Esophagus (tissue), 2 donors: ENCODE data around the gene RANBP17. TPM values are rescaled to one million over a fixed set of nuclear protein-coding genes. Genes with fewer than 3 reads are reported as not detected.

Experiments used
- H3K27ac ChIP-seq, 2 donors: one replicate each; pipeline ENCODE4 v1.5.1; 2013; ENCODE audit warnings: low read depth in 2 of 2, mild to moderate bottlenecking in 2 of 2, inconsistent platforms in 1 of 2, low read length in 1 of 2, moderate library complexity in 1 of 2
- H3K27me3 ChIP-seq, 2 donors: one replicate each; pipeline ENCODE4 v1.6.1; 2013; ENCODE audit warnings: low read length in 2 of 2, control low read depth in 1 of 2, mild to moderate bottlenecking in 1 of 2; ENCODE audit not compliant: insufficient read depth in 2 of 2, control insufficient read depth in 1 of 2
- H3K36me3 ChIP-seq, 2 donors: one replicate each; pipeline ENCODE4 v1.6.1; 2013; ENCODE audit warnings: low read length in 1 of 2; ENCODE audit not compliant: control insufficient read depth in 2 of 2, insufficient read depth in 2 of 2
- H3K4me1 ChIP-seq, 2 donors: one replicate each; pipeline ENCODE4 v1.6.1; 2013; ENCODE audit warnings: low read length in 1 of 2; ENCODE audit not compliant: control insufficient read depth in 2 of 2, insufficient read depth in 2 of 2
- H3K4me3 ChIP-seq, 2 donors: one replicate each; pipeline ENCODE4 v1.5.1; 2013; ENCODE audit warnings: low read length in 2 of 2, mild to moderate bottlenecking in 2 of 2, low read depth in 1 of 2, moderate library complexity in 1 of 2
- H3K9me3 ChIP-seq, 2 donors: one replicate each; pipeline ENCODE4 v1.6.1; 2013; ENCODE audit warnings: mild to moderate bottlenecking in 2 of 2, low read depth in 1 of 2, low read length in 1 of 2, moderate library complexity in 1 of 2; ENCODE audit not compliant: control insufficient read depth in 2 of 2, insufficient read depth in 1 of 2
- WGBS, 2 donors: extraction: QIAGEN DNeasy Blood & Tissue Kit; methylation state at CpG; one replicate each; pipeline ENCODE4 v1.1.7; 2013; 5-methylcytosine and 5-hydroxymethylcytosine counted together
- polyA plus RNA-seq, 2 donors: library from polyadenylated mRNA; stranded (reverse); fragments of 200-250 nt; gene quantifications; one replicate each; pipeline ENCODE4 v1.2.3, GENCODE V29; 2013
- donor health status: healthy with polysubstance abuse.
- donor health status: Bipolar disorder and iron deficiency.

RANBP17 gene
- polyA plus RNA-seq, 2 donors: 0.26 to 0.32 TPM

GRCh38 chr5:171299228-171299627 lies 437.4 kb downstream of the RANBP17 start:
- Histone ChIP-seq H3K27me3 (peaks cover 0 to 2% of the 10 kb centered on the region in 2 donors), H3K27ac (no peak overlapping the region), H3K4me3 (no peak overlapping the region), H3K36me3 (no peaks in the 10 kb centered on the region), H3K4me1 (no peaks in the 10 kb centered on the region), H3K9me3 (no peaks in the 10 kb centered on the region)
- WGBS, 2 donors: 82 to 84% methylated on average over 4 of the region's 4 CpGs

GRCh38 chr5:171299851-171300250 lies 438.0 kb downstream of the RANBP17 start:
- H3K9me3 ChIP-seq: no peaks in the 10 kb centered on the region
- H3K4me3 ChIP-seq: no peak overlapping the region
- H3K27me3 ChIP-seq: peaks cover 0 to 7% of the 10 kb centered on the region in 2 donors
- no peaks in the 10 kb centered on the region for H3K36me3 ChIP-seq
- no peaks in the 10 kb centered on the region for H3K4me1 ChIP-seq
- 88% methylated on average over 2 of the region's 2 CpGs for WGBS, 2 donors
- H3K27ac ChIP-seq: no peak overlapping the region

- no peak overlapping the region for H3K27ac ChIP-seq
- H3K27me3 ChIP-seq: peaks cover 1 to 7% of the 10 kb centered on the region in 2 donors
- H3K4me1 ChIP-seq: no peaks in the 10 kb centered on the region
- H3K4me3 ChIP-seq: no peak overlapping the region
- H3K36me3 ChIP-seq: no peaks in the 10 kb centered on the region
- whole genome bisulfite sequencing, 2 donors: 90 to 92% methylated on average over 7 of the region's 7 CpGs
- H3K9me3 ChIP-seq: no peaks in the 10 kb centered on the region
Measured at GRCh38 chr5:171300358-171300757, 438.5 kb downstream of the RANBP17 start.

GRCh38 chr5:171306166-171306565 lies 444.3 kb downstream of the RANBP17 start:
- 22 to 26% methylated on average over 6 of the region's 6 CpGs for WGBS, 2 donors
- peaks cover 7 to 13% of the 10 kb centered on the region in 2 donors for H3K4me1 ChIP-seq
- peaks cover 7 to 49% of the 10 kb centered on the region in 2 donors for H3K27me3 ChIP-seq
- no peaks in the 10 kb centered on the region for H3K36me3 ChIP-seq
- H3K27ac ChIP-seq: no peak overlapping the region
- H3K9me3 ChIP-seq: peaks cover 0 to 13% of the 10 kb centered on the region in 2 donors
- H3K4me3 ChIP-seq: no peak overlapping the region

GRCh38 chr5:171306781-171307591 lies 445.2 kb downstream of the RANBP17 start:
- peaks cover 7 to 53% of the 10 kb centered on the region in 2 donors for H3K27me3 ChIP-seq
- H3K36me3 ChIP-seq: no peaks in the 10 kb centered on the region
- H3K9me3 ChIP-seq: peaks cover 0 to 13% of the 10 kb centered on the region in 2 donors
- H3K4me3 ChIP-seq: no peak overlapping the region
- peaks cover 13 to 16% of the 10 kb centered on the region in 2 donors for H3K4me1 ChIP-seq
- WGBS, 2 donors: 26 to 27% methylated on average over 10 of the region's 10 CpGs
- H3K27ac ChIP-seq: no peak overlapping the region

- Histone ChIP-seq H3K27me3 (peaks cover 7 to 61% of the 10 kb centered on the region in 2 donors), H3K27ac (no peak overlapping the region), H3K9me3 (peaks cover 0 to 16% of the 10 kb centered on the region in 2 donors), H3K4me1 (peaks cover 13 to 23% of the 10 kb centered on the region in 2 donors), H3K36me3 (no peaks in the 10 kb centered on the region), H3K4me3 (no peak overlapping the region)
- 22 to 26% methylated on average over 42 of the region's 42 CpGs for WGBS, 2 donors
Measured at GRCh38 chr5:171307789-171308452, 446.1 kb downstream of the RANBP17 start.

GRCh38 chr5:171308453-171309275 lies 446.8 kb downstream of the RANBP17 start, which contains the start of gene TLX3:
Gene TLX3 (plus strand): TSS chr5:171309248. CDS start chr5:171309366, 118 bp downstream.
- 12 to 13% methylated on average over 73 of the region's 73 CpGs for WGBS, 2 donors
- Histone ChIP-seq H3K4me3 (peak within 1 kb of the TSS in 1 of 2 donors; percentile 7), H3K27ac (no peak within 1 kb of the TSS), H3K4me1 (peaks cover 15 to 25% of the 10 kb centered on the region in 2 donors), H3K9me3 (peaks cover 0 to 16% of the 10 kb centered on the region in 2 donors), H3K27me3 (peaks cover 7 to 65% of the 10 kb centered on the region in 2 donors), H3K36me3 (no peaks in the 10 kb centered on the region)

GRCh38 chr5:171309276-171310211 lies 447.7 kb downstream of the RANBP17 start:
- H3K9me3 ChIP-seq: peaks cover 0 to 16% of the 10 kb centered on the region in 2 donors
- H3K4me1 ChIP-seq: peaks cover 16 to 25% of the 10 kb centered on the region in 2 donors
- H3K4me3 ChIP-seq: peak overlapping the region in 1 of 2 donors; percentile 7
- H3K36me3 ChIP-seq: no peaks in the 10 kb centered on the region
- 4 to 6% methylated on average over 76 to 106 of the region's 106 CpGs for WGBS, 2 donors
- H3K27me3 ChIP-seq: peaks cover 2 to 70% of the 10 kb centered on the region in 2 donors
- no peak overlapping the region for H3K27ac ChIP-seq
